SIG-M5 (cell line): ENCODE measurements around the gene HAUS3.
A peak's percentile ranks its signal among the peaks of the same experiment; 100 is the strongest.

ENCODE experiments used
- DNase-seq: peaks from one replicate; lab custom pipeline; 2025; lab: John Stamatoyannopoulos, UW

HAUS3 gene

GRCh38 chr4:2241410-2242353 lies at the start of gene HAUS3, which contains the start of gene POLN:
HAUS3 (minus strand) TSS chr4:2242121; CDS start chr4:2240946, 1,175 bp downstream.
POLN (minus strand) TSS chr4:2242121; CDS start chr4:2229231, 12,890 bp downstream.
- peak; percentile 37 for DNase-seq

- no peak for DNase-seq
These were observed 49.2 kb upstream of the HAUS3 start for GRCh38 chr4:2290974-2291704.

GRCh38 chr4:2290488-2290887 lies 48.6 kb upstream of the HAUS3 start:
- DNase-seq = no peak

GRCh38 chr4:2289955-2290333 lies 48.0 kb upstream of the HAUS3 start:
- no peak for DNase-seq

GRCh38 chr4:2289311-2289954 lies 47.5 kb upstream of the HAUS3 start:
- DNase-seq = no peak

GRCh38 chr4:2288051-2288541 lies 46.2 kb upstream of the HAUS3 start:
- DNase-seq = no peak

- DNase-seq = no peak
These were observed 45.6 kb upstream of the HAUS3 start for GRCh38 chr4:2287594-2287915.

GRCh38 chr4:2286904-2287593 lies 45.1 kb upstream of the HAUS3 start:
- no peak for DNase-seq

GRCh38 chr4:2285613-2286381 lies 43.9 kb upstream of the HAUS3 start:
- no peak for DNase-seq

GRCh38 chr4:2284934-2285612 lies 43.2 kb upstream of the HAUS3 start:
- DNase-seq = no peak

- no peak for DNase-seq
These were observed 42.4 kb upstream of the HAUS3 start for GRCh38 chr4:2284161-2284933.

- no peak for DNase-seq
These were observed 41.3 kb upstream of the HAUS3 start for GRCh38 chr4:2283199-2283711.

- no peak for DNase-seq
These were observed 39.8 kb upstream of the HAUS3 start for GRCh38 chr4:2281575-2282343.

GRCh38 chr4:2280531-2281300 lies 38.8 kb upstream of the HAUS3 start:
- DNase-seq = no peak

GRCh38 chr4:2277956-2278355 lies 36.0 kb upstream of the HAUS3 start:
- no peak for DNase-seq

- no peak for DNase-seq
These were observed 34.8 kb upstream of the HAUS3 start for GRCh38 chr4:2276581-2277325.
